PC-3 (cell line): ENCODE data around the gene RNF157. TPM values are rescaled to one million over a fixed set of nuclear protein-coding genes. Genes with fewer than 3 reads are reported as not detected.

Experiments used
- ATAC-seq: fragments of 200-7000 bp; cut with Tn5 transposase; 2 replicates; pipeline ENCODE4 v1.9.1; 2020; ENCODE audit warnings: mild to moderate bottlenecking, moderate library complexity
- BruUV-seq: library from RNA; stranded (reverse); fragments of 400-500 nt; replicated peaks from 2 replicates; lab custom pipeline; 2021; lab: Mats Ljungman, UMichigan
- CTCF ChIA-PET: fragments of 300-600 bp; sonication (Branson Sonifier 250); formaldehyde crosslinking; loops from one replicate; lab custom pipeline; 2022; ENCODE audit warnings: antibody characterized with exemption; lab: Charles Lee
- POLR2A ChIA-PET: fragments of 300-600 bp; sonication (Branson Sonifier 250); formaldehyde crosslinking; loops from one replicate; lab custom pipeline; 2022; ENCODE audit warnings: antibody characterized with exemption; ENCODE audit not compliant: unreplicated experiment; lab: Charles Lee
- DNase-seq: peaks from one replicate; pipeline ENCODE4 v3.0.0-alpha.2; 2015
- H2AFZ ChIP-seq: fragments of 300-600 bp; sonication (generic); 2 replicates; pipeline ENCODE4 v1.6.0; 2016; ENCODE audit warnings: antibody characterized with exemption, low read length
- H3F3A ChIP-seq: fragments of 300-600 bp; sonication (generic); one replicate; pipeline ENCODE4 v1.6.0; 2017; ENCODE audit warnings: antibody characterized with exemption, low read length, control low read depth, mild to moderate bottlenecking; ENCODE audit not compliant: unreplicated experiment
- H3K27ac ChIP-seq: fragments of 300-600 bp; sonication (generic); 2 replicates; pipeline ENCODE4 v1.5.1; 2016; ENCODE audit warnings: mild to moderate bottlenecking, low read length
- H3K27me3 ChIP-seq: fragments of 300-600 bp; sonication (generic); 2 replicates; pipeline ENCODE4 v1.6.1; 2016; ENCODE audit warnings: low read length, mixed read lengths
- H3K36me3 ChIP-seq: fragments of 300-600 bp; sonication (generic); 2 replicates; pipeline ENCODE4 v1.6.1; 2016; ENCODE audit warnings: low read depth, mixed run types, low read length, mixed read lengths
- H3K4me1 ChIP-seq: fragments of 300-600 bp; sonication (generic); 2 replicates; pipeline ENCODE4 v1.5.1; 2016; ENCODE audit warnings: low read length; ENCODE audit not compliant: insufficient read depth
- H3K4me2 ChIP-seq: fragments of 300-600 bp; sonication (generic); 2 replicates; pipeline ENCODE4 v1.6.0; 2016; ENCODE audit warnings: low read length
- H3K4me3 ChIP-seq: fragments of 300-600 bp; sonication (generic); 2 replicates; pipeline ENCODE4 v1.5.1; 2016; ENCODE audit warnings: mild to moderate bottlenecking, low read length, mixed read lengths
- H3K79me2 ChIP-seq: fragments of 300-600 bp; sonication (generic); 2 replicates; pipeline ENCODE4 v1.6.1; 2017; ENCODE audit warnings: low read length, mixed read lengths
- H3K9ac ChIP-seq: fragments of 300-600 bp; sonication (generic); 2 replicates; pipeline ENCODE4 v1.6.0; 2016; ENCODE audit warnings: mild to moderate bottlenecking, low read length
- H3K9me2 ChIP-seq: fragments of 300-600 bp; sonication (generic); replicated peaks from 2 replicates; pipeline ENCODE4 v1.6.1; 2016; ENCODE audit warnings: mixed run types, low read length, mixed read lengths
- H3K9me3 ChIP-seq: fragments of 300-600 bp; sonication (generic); 2 replicates; pipeline ENCODE4 v1.6.1; 2016; ENCODE audit warnings: low read length, mixed read lengths
- H4K20me1 ChIP-seq: fragments of 300-600 bp; sonication (generic); 2 replicates; pipeline ENCODE4 v1.6.1; 2016; ENCODE audit warnings: low read length, mixed read lengths
- CTCF ChIP-seq: fragments of 300-600 bp; sonication (generic); conservative IDR thresholded peaks from 2 replicates; pipeline ENCODE4 v1.5.1; 2017; ENCODE audit warnings: antibody characterized with exemption, low read depth, mild to moderate bottlenecking, low read length
- EZH2 ChIP-seq: fragments of 300-600 bp; sonication (generic); IDR thresholded peaks from one replicate; pipeline ENCODE4 v1.6.1; 2017; ENCODE audit warnings: antibody characterized with exemption, mild to moderate bottlenecking, low read length; ENCODE audit not compliant: unreplicated experiment
- EZH2phosphoT487 ChIP-seq: fragments of 300-600 bp; sonication (generic); IDR thresholded peaks from 2 replicates; pipeline ENCODE4 v1.6.1; 2018; ENCODE audit warnings: mild to moderate bottlenecking, antibody characterized with exemption, low read length, borderline replicate concordance
- intact Hi-C: fragments of 100-400 bp; cut with micrococcal nuclease; formaldehyde crosslinking; loops from 2 replicates; pipeline ENCODE4 v1.9.0; 2023
- total RNA-seq: library from RNA; depleted of rRNA; stranded (reverse); fragments of >200 nt; gene quantifications from 2 replicates; pipeline ENCODE4 v1.2.3, GENCODE V29; 2014

The RNF157 gene
- total RNA-seq, 1 experiment from 2014 or later, result 7.4 TPM

DNA sequence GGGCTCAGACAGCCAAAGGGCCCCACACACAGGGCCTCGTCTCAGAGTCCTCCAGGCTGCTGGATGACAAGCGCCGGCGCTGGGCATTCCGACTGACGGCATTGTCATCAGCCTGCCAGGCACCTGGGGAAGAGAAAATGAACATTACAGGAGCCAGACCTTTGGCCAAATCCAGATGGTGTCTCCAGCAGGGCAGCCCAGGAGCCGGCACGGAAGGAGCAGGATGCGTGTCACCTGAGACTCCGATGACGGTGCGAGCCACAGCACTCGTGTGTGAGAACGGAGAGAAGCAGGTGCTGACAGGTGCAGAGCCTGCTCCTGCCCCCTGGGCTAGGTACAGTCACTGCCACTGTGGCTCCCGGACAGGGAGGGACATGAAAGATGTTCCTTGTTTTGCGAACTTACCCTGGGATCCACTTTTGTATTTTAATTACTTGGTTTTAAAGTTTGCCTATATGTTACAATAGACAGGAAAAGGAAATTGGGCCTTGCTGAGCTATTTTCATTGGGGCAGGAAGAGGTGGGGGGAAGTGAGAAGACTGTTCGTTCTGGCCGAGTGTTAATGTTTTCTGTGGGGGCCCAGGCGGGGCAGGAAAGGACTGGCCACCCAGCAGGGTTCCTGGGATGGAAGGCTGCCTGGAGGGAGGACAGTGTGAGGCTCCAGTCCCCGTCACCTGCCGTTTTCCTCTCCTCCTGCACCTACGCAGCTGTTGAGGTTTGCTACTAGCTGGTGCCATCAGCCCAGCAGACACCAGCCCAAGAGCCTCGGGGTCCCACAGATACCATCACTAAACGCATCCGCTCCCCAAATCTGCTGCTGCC is 94.9 kb downstream of the RNF157 start:
- DNase-seq, result no peak
- Histone ChIP-seq H3K4me1 (peaks cover 22% of the 10 kb centered on the region), H3K36me3 (no peaks in the 10 kb centered on the region), H3K4me2 (no peak overlapping the region), H4K20me1 (no peaks in the 10 kb centered on the region), H3K27ac (no peak overlapping the region), H3K9me2 (no peaks in the 10 kb centered on the region), H3K9ac (no peak overlapping the region), H3K4me3 (no peak overlapping the region), H3F3A (no peaks in the 10 kb centered on the region), H3K27me3 (no peaks in the 10 kb centered on the region), H3K9me3 (no peaks in the 10 kb centered on the region), H2AFZ (no peak overlapping the region), H3K79me2 (no peaks in the 10 kb centered on the region)
- ChIA-PET POLR2A (interaction anchor here (0.6 kb wide), 1 partner anchor 453 kb away, joined by 5 read pairs; no protein-coding TSS in a partner anchor), CTCF (no interaction called here)
- intact Hi-C loops, result no loop called here
- TF ChIP-seq EZH2phosphoT487 (no peak), EZH2 (no peak), CTCF (no peak)
- no peak for ATAC-seq
- BruUV-seq, result no TSS peak

DNA sequence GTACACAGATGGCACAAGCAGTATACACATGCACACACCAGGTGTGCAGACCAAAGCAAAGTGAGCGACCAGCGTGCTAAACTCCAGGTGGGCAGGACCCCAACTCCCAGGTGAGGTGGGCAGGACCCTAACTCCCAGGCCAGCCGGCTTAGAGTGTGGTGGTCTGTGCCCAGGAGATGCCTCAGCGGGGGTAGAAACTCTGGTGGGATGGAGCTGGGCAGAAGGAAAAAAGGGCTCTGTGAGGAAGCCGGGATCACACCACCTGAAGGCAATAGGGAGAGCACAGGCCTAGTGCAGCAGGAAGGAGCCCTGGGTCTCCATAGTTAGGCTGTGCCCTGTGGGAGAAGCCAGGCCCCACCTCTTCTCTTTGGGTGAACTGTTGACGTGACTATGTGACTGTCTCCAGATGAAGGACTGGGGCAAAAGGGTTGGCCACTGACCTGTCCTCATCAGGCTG is 97.7 kb downstream of the RNF157 start:
- intact Hi-C loops, result no loop called here
- H3K27me3 ChIP-seq, result no peaks in the 10 kb centered on the region
- no peaks in the 10 kb centered on the region for H3K9me2 ChIP-seq
- no peak overlapping the region for H3K27ac ChIP-seq
- ChIA-PET POLR2A (no interaction called here), CTCF (interaction anchor here (0.7 kb wide), 1 partner anchor 10 kb away, joined by 3 read pairs; no protein-coding TSS in a partner anchor)
- no peaks in the 10 kb centered on the region for H3F3A ChIP-seq
- H3K4me3 ChIP-seq, result no peak overlapping the region
- no peak for DNase-seq
- H3K79me2 ChIP-seq, result no peaks in the 10 kb centered on the region
- no peak overlapping the region for H3K4me2 ChIP-seq
- no peak for ATAC-seq
- H3K9ac ChIP-seq, result no peak overlapping the region
- no peak for TF ChIP-seq EZH2phosphoT487
- no peak for TF ChIP-seq EZH2
- TF ChIP-seq CTCF, result no peak
- no TSS peak for BruUV-seq
- peaks cover 22% of the 10 kb centered on the region for H3K4me1 ChIP-seq
- H3K9me3 ChIP-seq, result no peaks in the 10 kb centered on the region
- no peaks in the 10 kb centered on the region for H3K36me3 ChIP-seq
- H2AFZ ChIP-seq, result no peak overlapping the region
- H4K20me1 ChIP-seq, result no peaks in the 10 kb centered on the region
